ENCODE results near the gene ZDHHC8. TPM values are rescaled to one million over a fixed set of nuclear protein-coding genes. Genes with fewer than 3 reads are reported as not detected.

ZDHHC8 gene
- polyA plus RNA-seq, 1 experiment = 13.5 TPM

- H3K9me3 ChIP-seq (ENCODE audit: control insufficient read depth, insufficient read depth, low read length) = no peaks in the 10 kb centered on the region
- H3K27me3 ChIP-seq (ENCODE audit: control insufficient read depth, insufficient read depth, low read length) = no peaks in the 10 kb centered on the region
- H3K4me3 ChIP-seq (ENCODE audit: low read depth, low read length) = no peak overlapping the region
- POLR2A ChIA-PET = no interaction called here
- H3K27ac ChIP-seq (ENCODE audit: low read depth, low read length) = no peak overlapping the region
- no peak for DNase-seq (ENCODE audit: low read depth, low spot score)
- CTCF ChIA-PET = no interaction called here
- TF ChIP-seq CTCF (IDR thresholded peaks at IDR 0.05; ENCODE audit: low read depth, low read length) = no peak
Observed at GRCh38 chr22:20092477-20092854, 39.1 kb upstream of the ZDHHC8 start.

GRCh38 chr22:20093418-20094196, 38.0 kb upstream of the ZDHHC8 start:
- no peak overlapping the region for H3K4me3 ChIP-seq (ENCODE audit: low read depth, low read length)
- POLR2A ChIA-PET = no interaction called here
- no peaks in the 10 kb centered on the region for H3K27me3 ChIP-seq (ENCODE audit: control insufficient read depth, insufficient read depth, low read length)
- no peaks in the 10 kb centered on the region for H3K9me3 ChIP-seq (ENCODE audit: control insufficient read depth, insufficient read depth, low read length)
- no peak overlapping the region for H3K27ac ChIP-seq (ENCODE audit: low read depth, low read length)
- TF ChIP-seq CTCF (IDR thresholded peaks at IDR 0.05; ENCODE audit: low read depth, low read length) = no peak
- DNase-seq (ENCODE audit: low read depth, low spot score) = no peak
- CTCF ChIA-PET = no interaction called here

- no peak for TF ChIP-seq CTCF (IDR thresholded peaks at IDR 0.05; ENCODE audit: low read depth, low read length)
- Histone ChIP-seq H3K27ac (ENCODE audit: low read depth, low read length) (no peak overlapping the region), H3K4me3 (ENCODE audit: low read depth, low read length) (no peak overlapping the region), H3K9me3 (ENCODE audit: control insufficient read depth, insufficient read depth, low read length) (no peaks in the 10 kb centered on the region), H3K27me3 (ENCODE audit: control insufficient read depth, insufficient read depth, low read length) (no peaks in the 10 kb centered on the region)
- DNase-seq (ENCODE audit: low read depth, low spot score) = no peak
- ChIA-PET POLR2A (interaction anchor here (0.5 kb wide), 1 partner anchor 24 kb away, joined by 9 read pairs; no protein-coding TSS in a partner anchor), CTCF (no interaction called here)
Observed at GRCh38 chr22:20094197-20094807, 37.3 kb upstream of the ZDHHC8 start.

GRCh38 chr22:20095521-20095920, 36.1 kb upstream of the ZDHHC8 start:
- Histone ChIP-seq H3K4me3 (ENCODE audit: low read depth, low read length) (no peak overlapping the region), H3K9me3 (ENCODE audit: control insufficient read depth, insufficient read depth, low read length) (no peaks in the 10 kb centered on the region), H3K27me3 (ENCODE audit: control insufficient read depth, insufficient read depth, low read length) (no peaks in the 10 kb centered on the region), H3K27ac (ENCODE audit: low read depth, low read length) (no peak overlapping the region)
- POLR2A ChIA-PET = no interaction called here
- TF ChIP-seq CTCF (IDR thresholded peaks at IDR 0.05; ENCODE audit: low read depth, low read length) = no peak
- no peak for DNase-seq (ENCODE audit: low read depth, low spot score)
- CTCF ChIA-PET = no interaction called here

Measured in AG04450 (cell line).